Ishikawa (cell line): ENCODE data around the gene KCNK10.

Experiments used
- CEBPB ChIP-seq: IDR thresholded peaks from 2 replicates; pipeline ENCODE4 v1.6.1; 2012
- CREB1 ChIP-seq: IDR thresholded peaks from 2 replicates; pipeline ENCODE4 v1.6.1; 2012; ENCODE audit warnings: low read depth
- EGR1 ChIP-seq: IDR thresholded peaks from 2 replicates; pipeline ENCODE4 v1.6.1; 2012
- EP300 ChIP-seq: IDR thresholded peaks from 2 replicates; pipeline ENCODE4 v1.6.1; 2012; ENCODE audit warnings: borderline replicate concordance
- FOXM1 ChIP-seq: IDR thresholded peaks from 2 replicates; pipeline ENCODE4 v1.6.1; 2012; ENCODE audit warnings: low read depth, borderline replicate concordance
- RAD21 ChIP-seq: IDR thresholded peaks from 2 replicates; pipeline ENCODE4 v1.6.1; 2012; ENCODE audit warnings: low read depth
- TAF1 ChIP-seq: IDR thresholded peaks from 2 replicates; pipeline ENCODE4 v1.6.1; 2012; ENCODE audit warnings: low read depth, mild to moderate bottlenecking
- TCF12 ChIP-seq: IDR thresholded peaks from 2 replicates; pipeline ENCODE4 v1.6.1; 2012; ENCODE audit warnings: low read depth
- TEAD4 ChIP-seq: IDR thresholded peaks from 2 replicates; pipeline ENCODE4 v1.6.1; 2012
- YY1 ChIP-seq: IDR thresholded peaks from 2 replicates; pipeline ENCODE4 v1.6.1; 2012; ENCODE audit warnings: low read depth
- TF ChIP-seq, protein P1 (sequence below): IDR thresholded peaks from 2 replicates; pipeline ENCODE4 v1.6.1; 2012
- TF ChIP-seq, protein P2 (sequence below): IDR thresholded peaks from 2 replicates; pipeline ENCODE4 v1.6.1; 2012; ENCODE audit warnings: low read depth, mild to moderate bottlenecking

DNA sequence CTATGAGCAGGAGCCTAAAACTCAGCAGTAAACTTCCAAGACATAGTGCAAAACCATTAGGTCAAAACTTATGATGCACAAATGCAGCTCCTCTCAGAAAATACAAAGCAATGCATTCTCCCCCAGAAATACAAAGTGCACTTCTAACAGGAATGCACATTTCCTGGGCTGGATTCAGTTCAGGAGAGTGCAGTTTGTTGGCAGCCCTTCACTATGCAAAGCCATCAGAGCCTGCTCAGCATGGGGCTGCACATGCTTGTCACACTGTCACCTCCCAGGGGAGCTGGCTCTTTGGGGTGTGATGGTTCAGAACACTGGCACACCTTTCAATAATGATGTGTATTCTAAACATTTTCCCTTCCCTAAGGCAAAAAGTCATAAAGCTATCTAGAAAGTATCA, 110.4 kb downstream of the KCNK10 start:
- TF ChIP-seq YY1 (no peak), TAF1 (no peak), EP300 (no peak), TCF12 (no peak), FOXM1 (no peak), EGR1 (no peak), RAD21 (no peak), CREB1 (no peak), TEAD4 (no peak), CEBPB (no peak)
- TF ChIP-seq, protein P1, sequence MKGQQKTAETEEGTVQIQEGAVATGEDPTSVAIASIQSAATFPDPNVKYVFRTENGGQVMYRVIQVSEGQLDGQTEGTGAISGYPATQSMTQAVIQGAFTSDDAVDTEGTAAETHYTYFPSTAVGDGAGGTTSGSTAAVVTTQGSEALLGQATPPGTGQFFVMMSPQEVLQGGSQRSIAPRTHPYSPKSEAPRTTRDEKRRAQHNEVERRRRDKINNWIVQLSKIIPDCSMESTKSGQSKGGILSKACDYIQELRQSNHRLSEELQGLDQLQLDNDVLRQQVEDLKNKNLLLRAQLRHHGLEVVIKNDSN: no peak
- TF ChIP-seq, protein P2, sequence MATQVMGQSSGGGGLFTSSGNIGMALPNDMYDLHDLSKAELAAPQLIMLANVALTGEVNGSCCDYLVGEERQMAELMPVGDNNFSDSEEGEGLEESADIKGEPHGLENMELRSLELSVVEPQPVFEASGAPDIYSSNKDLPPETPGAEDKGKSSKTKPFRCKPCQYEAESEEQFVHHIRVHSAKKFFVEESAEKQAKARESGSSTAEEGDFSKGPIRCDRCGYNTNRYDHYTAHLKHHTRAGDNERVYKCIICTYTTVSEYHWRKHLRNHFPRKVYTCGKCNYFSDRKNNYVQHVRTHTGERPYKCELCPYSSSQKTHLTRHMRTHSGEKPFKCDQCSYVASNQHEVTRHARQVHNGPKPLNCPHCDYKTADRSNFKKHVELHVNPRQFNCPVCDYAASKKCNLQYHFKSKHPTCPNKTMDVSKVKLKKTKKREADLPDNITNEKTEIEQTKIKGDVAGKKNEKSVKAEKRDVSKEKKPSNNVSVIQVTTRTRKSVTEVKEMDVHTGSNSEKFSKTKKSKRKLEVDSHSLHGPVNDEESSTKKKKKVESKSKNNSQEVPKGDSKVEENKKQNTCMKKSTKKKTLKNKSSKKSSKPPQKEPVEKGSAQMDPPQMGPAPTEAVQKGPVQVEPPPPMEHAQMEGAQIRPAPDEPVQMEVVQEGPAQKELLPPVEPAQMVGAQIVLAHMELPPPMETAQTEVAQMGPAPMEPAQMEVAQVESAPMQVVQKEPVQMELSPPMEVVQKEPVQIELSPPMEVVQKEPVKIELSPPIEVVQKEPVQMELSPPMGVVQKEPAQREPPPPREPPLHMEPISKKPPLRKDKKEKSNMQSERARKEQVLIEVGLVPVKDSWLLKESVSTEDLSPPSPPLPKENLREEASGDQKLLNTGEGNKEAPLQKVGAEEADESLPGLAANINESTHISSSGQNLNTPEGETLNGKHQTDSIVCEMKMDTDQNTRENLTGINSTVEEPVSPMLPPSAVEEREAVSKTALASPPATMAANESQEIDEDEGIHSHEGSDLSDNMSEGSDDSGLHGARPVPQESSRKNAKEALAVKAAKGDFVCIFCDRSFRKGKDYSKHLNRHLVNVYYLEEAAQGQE: no peak
